Measurements from ENCODE around the gene GABRR1. TPM values are rescaled to one million over a fixed set of nuclear protein-coding genes. Genes with fewer than 3 reads are reported as not detected.

Gene GABRR1
- total RNA-seq, 2 experiments from 2014 or later: not detected

GRCh38 chr6:89221971-89222711 is 5.0 kb upstream of the GABRR1 start:
- H3K4me2 ChIP-seq (ENCODE audit: low read length): no peak overlapping the region
- H3K27ac ChIP-seq (ENCODE audit: low read depth, low read length, poor library complexity, severe bottlenecking): no peak overlapping the region
- ChIA-PET CTCF (ENCODE audit: unreplicated experiment) (no interaction called here), POLR2A (interaction anchor here (0.6 kb wide), 1 partner anchor 210 kb away, joined by 4 read pairs; no protein-coding TSS in a partner anchor)
- H2AFZ ChIP-seq (ENCODE audit: low read length): no peak overlapping the region
- no peak for DNase-seq (ENCODE audit: low spot score)
- H4K20me1 ChIP-seq (ENCODE audit: insufficient read depth, low read length): no peaks in the 10 kb centered on the region
- no peak for TF ChIP-seq EZH2phosphoT487 (IDR thresholded peaks at IDR 0.05; ENCODE audit: borderline replicate concordance, low read depth, low read length)
- no peak for TF ChIP-seq CTCF (conservative IDR thresholded peaks at IDR 0.05; ENCODE audit: low read length)
- intact Hi-C loops (cut with micrococcal nuclease; ENCODE audit: unreplicated experiment): no loop called here
- H3K4me1 ChIP-seq (ENCODE audit: insufficient read depth, low read length, poor library complexity, severe bottlenecking): peaks cover 3% of the 10 kb centered on the region
- H3K9me3 ChIP-seq (ENCODE audit: low read length): no peaks in the 10 kb centered on the region
- H3K36me3 ChIP-seq (ENCODE audit: insufficient read depth, low read length): no peaks in the 10 kb centered on the region
- H3K4me3 ChIP-seq (ENCODE audit: low read depth, low read length, poor library complexity, severe bottlenecking): no peak overlapping the region
- no peaks in the 10 kb centered on the region for H3K79me2 ChIP-seq (ENCODE audit: insufficient read depth, low read depth, low read length)
- no TSS peak for BruUV-seq (replicated peaks)
- H3K9me2 ChIP-seq (ENCODE audit: insufficient read depth, low read length): no peaks in the 10 kb centered on the region

- intact Hi-C loops (cut with micrococcal nuclease; ENCODE audit: unreplicated experiment): no loop called here
- Histone ChIP-seq H2AFZ (ENCODE audit: low read length) (no peak overlapping the region), H3K9me2 (ENCODE audit: insufficient read depth, low read length) (no peaks in the 10 kb centered on the region), H3K4me3 (ENCODE audit: low read depth, low read length, poor library complexity, severe bottlenecking) (no peak overlapping the region), H3K36me3 (ENCODE audit: insufficient read depth, low read length) (no peaks in the 10 kb centered on the region), H3K4me2 (ENCODE audit: low read length) (no peak overlapping the region), H3K27ac (ENCODE audit: low read depth, low read length, poor library complexity, severe bottlenecking) (no peak overlapping the region), H3K4me1 (ENCODE audit: insufficient read depth, low read length, poor library complexity, severe bottlenecking) (peaks cover 3% of the 10 kb centered on the region), H3K9me3 (ENCODE audit: low read length) (no peaks in the 10 kb centered on the region), H4K20me1 (ENCODE audit: insufficient read depth, low read length) (no peaks in the 10 kb centered on the region), H3K79me2 (ENCODE audit: insufficient read depth, low read depth, low read length) (no peaks in the 10 kb centered on the region)
- ChIA-PET CTCF (ENCODE audit: unreplicated experiment) (no interaction called here), POLR2A (no interaction called here)
- no peak for TF ChIP-seq CTCF (conservative IDR thresholded peaks at IDR 0.05; ENCODE audit: low read length)
- no peak for TF ChIP-seq EZH2phosphoT487 (IDR thresholded peaks at IDR 0.05; ENCODE audit: borderline replicate concordance, low read depth, low read length)
- no peak for DNase-seq (ENCODE audit: low spot score)
- BruUV-seq (replicated peaks): no TSS peak
Observed at GRCh38 chr6:89221129-89221528, 4.0 kb upstream of the GABRR1 start.

GRCh38 chr6:89216411-89216810 is 747 bp downstream of the GABRR1 start:
- H3K36me3 ChIP-seq (ENCODE audit: insufficient read depth, low read length): no peaks in the 10 kb centered on the region
- H2AFZ ChIP-seq (ENCODE audit: low read length): no peak overlapping the region
- no peaks in the 10 kb centered on the region for H3K9me3 ChIP-seq (ENCODE audit: low read length)
- intact Hi-C loops (cut with micrococcal nuclease; ENCODE audit: unreplicated experiment): no loop called here
- no peaks in the 10 kb centered on the region for H3K9me2 ChIP-seq (ENCODE audit: insufficient read depth, low read length)
- H3K4me1 ChIP-seq (ENCODE audit: insufficient read depth, low read length, poor library complexity, severe bottlenecking): peaks cover 3% of the 10 kb centered on the region
- no peak overlapping the region for H3K27ac ChIP-seq (ENCODE audit: low read depth, low read length, poor library complexity, severe bottlenecking)
- no peaks in the 10 kb centered on the region for H3K79me2 ChIP-seq (ENCODE audit: insufficient read depth, low read depth, low read length)
- no peak for TF ChIP-seq CTCF (conservative IDR thresholded peaks at IDR 0.05; ENCODE audit: low read length)
- TF ChIP-seq EZH2phosphoT487 (IDR thresholded peaks at IDR 0.05; ENCODE audit: borderline replicate concordance, low read depth, low read length): no peak
- no peak overlapping the region for H3K4me3 ChIP-seq (ENCODE audit: low read depth, low read length, poor library complexity, severe bottlenecking)
- no TSS peak for BruUV-seq (replicated peaks)
- ChIA-PET CTCF (ENCODE audit: unreplicated experiment) (no interaction called here), POLR2A (interaction anchor here (0.5 to 0.8 kb wide), 2 partner anchors 16 to 294 kb away, joined by 3 read pairs; no protein-coding TSS in a partner anchor)
- DNase-seq (ENCODE audit: low spot score): no peak
- no peak overlapping the region for H3K4me2 ChIP-seq (ENCODE audit: low read length)
- no peaks in the 10 kb centered on the region for H4K20me1 ChIP-seq (ENCODE audit: insufficient read depth, low read length)

Data from OCI-LY7 (cell line).